C4-2B (cell line): ENCODE results near the gene GPER1.

Experiments
- H3K27ac ChIP-seq: fragments of 450-650 bp; 2 replicates; pipeline ENCODE4 v1.5.1; 2017
- ZFX ChIP-seq: fragments of 450-650 bp; IDR thresholded peaks from 2 replicates; pipeline ENCODE4 v1.6.1; 2017
- TF ChIP-seq, protein P1 (sequence below): fragments of 450-650 bp; conservative IDR thresholded peaks from 2 replicates; pipeline ENCODE4 v1.5.1; 2017; ENCODE audit warnings: mild to moderate bottlenecking

Gene GPER1

GRCh38 chr7:1119201-1119600 lies 31.3 kb downstream of the GPER1 start:
- TF ChIP-seq ZFX: no peak
- TF ChIP-seq, protein P1, sequence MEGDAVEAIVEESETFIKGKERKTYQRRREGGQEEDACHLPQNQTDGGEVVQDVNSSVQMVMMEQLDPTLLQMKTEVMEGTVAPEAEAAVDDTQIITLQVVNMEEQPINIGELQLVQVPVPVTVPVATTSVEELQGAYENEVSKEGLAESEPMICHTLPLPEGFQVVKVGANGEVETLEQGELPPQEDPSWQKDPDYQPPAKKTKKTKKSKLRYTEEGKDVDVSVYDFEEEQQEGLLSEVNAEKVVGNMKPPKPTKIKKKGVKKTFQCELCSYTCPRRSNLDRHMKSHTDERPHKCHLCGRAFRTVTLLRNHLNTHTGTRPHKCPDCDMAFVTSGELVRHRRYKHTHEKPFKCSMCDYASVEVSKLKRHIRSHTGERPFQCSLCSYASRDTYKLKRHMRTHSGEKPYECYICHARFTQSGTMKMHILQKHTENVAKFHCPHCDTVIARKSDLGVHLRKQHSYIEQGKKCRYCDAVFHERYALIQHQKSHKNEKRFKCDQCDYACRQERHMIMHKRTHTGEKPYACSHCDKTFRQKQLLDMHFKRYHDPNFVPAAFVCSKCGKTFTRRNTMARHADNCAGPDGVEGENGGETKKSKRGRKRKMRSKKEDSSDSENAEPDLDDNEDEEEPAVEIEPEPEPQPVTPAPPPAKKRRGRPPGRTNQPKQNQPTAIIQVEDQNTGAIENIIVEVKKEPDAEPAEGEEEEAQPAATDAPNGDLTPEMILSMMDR: no peak
- no peak overlapping the region for H3K27ac ChIP-seq

DNA sequence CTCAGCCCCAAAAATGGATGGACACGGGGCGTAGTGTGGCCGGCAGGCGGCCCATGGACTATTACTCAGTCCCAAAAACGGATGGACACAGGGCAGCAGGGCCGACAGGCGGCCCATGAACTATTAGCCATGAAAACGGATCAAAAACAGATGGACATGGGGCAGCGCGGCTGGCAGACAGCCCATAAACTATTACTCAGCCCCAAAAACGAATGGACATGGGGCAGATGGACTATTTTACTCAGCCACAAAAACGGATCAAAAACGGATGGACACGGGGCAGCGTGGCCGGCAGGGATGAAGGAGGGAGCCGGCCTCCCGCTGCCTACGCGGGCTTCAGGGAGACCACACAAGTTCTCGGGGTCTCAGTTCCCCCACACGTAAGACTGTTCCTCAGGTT lies 32.9 kb downstream of the GPER1 start:
- H3K27ac ChIP-seq: no peak overlapping the region
- TF ChIP-seq ZFX: no peak
- TF ChIP-seq, protein P1: no peak

- H3K27ac ChIP-seq: no peak overlapping the region
- TF ChIP-seq, protein P1: no peak
Measured at GRCh38 chr7:1121476-1121875, 33.6 kb downstream of the GPER1 start.

DNA sequence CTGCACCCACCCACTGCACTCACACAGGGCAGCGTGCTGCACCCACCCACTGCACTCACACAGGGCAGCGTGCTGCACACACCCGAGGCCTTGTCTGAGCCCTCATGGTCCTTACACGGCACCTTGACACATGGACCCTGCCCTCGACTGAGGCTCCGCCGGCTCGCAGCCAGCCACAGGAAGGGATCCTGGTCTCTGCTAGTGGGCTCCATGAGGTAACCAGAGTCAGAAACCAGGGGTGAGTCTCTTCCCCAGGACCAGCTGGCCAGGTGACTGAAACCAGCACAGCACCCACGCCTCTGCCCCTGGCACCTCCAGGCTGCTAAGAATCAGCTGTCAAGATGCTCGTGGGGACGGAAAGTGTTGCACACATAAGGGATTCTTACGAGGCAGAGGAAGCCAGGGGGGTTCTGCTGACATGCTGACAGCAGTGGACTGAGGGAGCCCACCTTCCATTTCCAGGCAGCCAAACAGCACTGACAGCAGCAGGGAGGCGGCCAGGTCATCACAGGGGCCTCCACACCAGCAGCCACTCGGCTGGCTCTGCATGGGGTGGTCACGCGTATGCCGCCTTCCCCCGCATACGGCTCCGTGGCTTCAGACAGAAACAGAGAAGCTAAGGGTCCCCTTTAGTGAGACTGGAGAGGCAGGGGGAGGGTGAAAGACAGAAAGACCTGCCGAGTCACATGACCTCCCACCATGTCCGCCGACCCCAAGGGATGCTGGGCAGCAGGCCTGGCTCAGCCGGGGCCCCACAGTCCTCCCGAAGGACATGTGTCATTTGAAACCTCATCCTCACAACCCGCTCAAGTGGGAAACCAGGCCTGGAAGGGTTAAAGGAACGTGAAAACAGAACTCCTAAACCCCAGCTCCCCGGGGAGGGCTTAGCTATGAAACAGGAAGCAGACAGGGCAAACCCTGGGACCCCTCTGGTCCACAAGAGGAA lies 34.2 kb downstream of the GPER1 start:
- TF ChIP-seq, protein P1: no peak
- no peak for TF ChIP-seq ZFX
- H3K27ac ChIP-seq: no peak overlapping the region

GRCh38 chr7:1122832-1123501 lies 35.1 kb downstream of the GPER1 start:
- H3K27ac ChIP-seq: no peak overlapping the region
- TF ChIP-seq, protein P1: no peak
- no peak for TF ChIP-seq ZFX

DNA sequence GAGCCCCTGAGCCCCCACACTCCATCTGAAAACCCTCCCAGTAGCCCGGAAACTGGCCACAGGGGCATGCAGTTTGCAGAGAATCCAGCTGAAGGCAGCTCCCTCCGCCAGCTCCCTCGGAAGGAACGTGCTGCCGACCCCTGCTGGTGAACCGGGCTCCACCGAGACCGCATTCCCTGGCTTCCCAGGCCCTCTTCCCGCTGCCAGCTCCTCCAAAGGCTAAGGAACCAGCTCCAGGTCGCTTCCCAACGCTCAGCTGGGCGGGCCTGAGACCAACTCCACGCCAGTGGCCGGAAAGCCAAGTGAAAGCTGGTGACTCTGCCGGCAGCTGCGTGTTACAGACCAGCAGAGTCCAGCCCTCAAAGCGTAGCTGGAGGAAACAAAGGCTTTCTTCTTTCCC lies 35.8 kb downstream of the GPER1 start:
- H3K27ac ChIP-seq: no peak overlapping the region
- TF ChIP-seq, protein P1: no peak
- no peak for TF ChIP-seq ZFX

DNA sequence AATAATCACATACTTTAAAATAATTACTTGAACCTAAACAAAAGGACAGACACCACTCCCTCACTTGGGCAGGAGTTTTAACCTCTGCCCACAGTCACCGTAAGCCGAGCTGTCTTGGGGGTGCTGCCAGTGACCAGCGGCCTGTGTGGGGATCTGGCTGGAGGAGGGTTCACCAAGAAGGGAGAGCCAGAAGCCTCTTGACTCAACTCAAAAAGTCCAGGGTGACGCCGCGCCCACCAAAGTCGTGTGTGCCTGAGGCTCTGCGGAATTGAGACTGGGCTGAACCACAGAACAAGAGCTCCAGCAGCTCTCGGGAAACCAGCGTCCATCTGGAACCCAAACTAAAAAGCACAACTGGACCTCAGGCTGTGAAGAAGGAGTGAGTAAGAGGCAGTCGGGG lies 36.3 kb downstream of the GPER1 start:
- TF ChIP-seq ZFX: no peak
- TF ChIP-seq, protein P1: no peak
- no peak overlapping the region for H3K27ac ChIP-seq
